ENCODE results near the gene SARDH. TPM values are rescaled to one million over a fixed set of nuclear protein-coding genes. Genes with fewer than 3 reads are reported as not detected.

The SARDH gene
- total RNA-seq, 2 experiments from 2014 or later = 5.5 to 5.6 TPM

GRCh38 chr9:133669182-133669801 lies 68.9 kb downstream of the SARDH start:
- no peaks in the 10 kb centered on the region for H3K4me1 Mint-ChIP-seq (ENCODE audit: low read depth)
- no peak for DNase-seq
- no peak overlapping the region for H3K4me3 Mint-ChIP-seq
- intact Hi-C loops (cut with micrococcal nuclease) = no loop called here
- no peak overlapping the region for H3K27ac Mint-ChIP-seq
- H3K27me3 Mint-ChIP-seq = no peaks in the 10 kb centered on the region
- no peak for ATAC-seq
- no peak for TF ChIP-seq CTCF (IDR thresholded peaks at IDR 0.05)
- ChIA-PET CTCF (no interaction called here), POLR2A (no interaction called here)
- peaks cover 3% of the 10 kb centered on the region for H3K36me3 Mint-ChIP-seq (ENCODE audit: low read depth)
- H3K9me3 Mint-ChIP-seq = no peaks in the 10 kb centered on the region

GRCh38 chr9:133667759-133668450 lies 70.2 kb downstream of the SARDH start:
- no peak for TF ChIP-seq CTCF (IDR thresholded peaks at IDR 0.05)
- Mint-ChIP-seq H3K27ac (no peak overlapping the region), H3K4me3 (no peak overlapping the region), H3K27me3 (no peaks in the 10 kb centered on the region), H3K36me3 (ENCODE audit: low read depth) (peaks cover 3% of the 10 kb centered on the region), H3K9me3 (no peaks in the 10 kb centered on the region), H3K4me1 (ENCODE audit: low read depth) (no peaks in the 10 kb centered on the region)
- ATAC-seq = no peak
- ChIA-PET POLR2A (no interaction called here), CTCF (no interaction called here)
- intact Hi-C loops (cut with micrococcal nuclease) = no loop called here
- DNase-seq = no peak

GRCh38 chr9:133666845-133667244 lies 71.3 kb downstream of the SARDH start:
- Mint-ChIP-seq H3K4me1 (ENCODE audit: low read depth) (no peaks in the 10 kb centered on the region), H3K36me3 (ENCODE audit: low read depth) (peaks cover under 1% of the 10 kb centered on the region), H3K27ac (no peak overlapping the region), H3K9me3 (no peaks in the 10 kb centered on the region), H3K27me3 (no peaks in the 10 kb centered on the region), H3K4me3 (no peak overlapping the region)
- DNase-seq (no peak), ATAC-seq (no peak)
- no peak for TF ChIP-seq CTCF (IDR thresholded peaks at IDR 0.05)
- ChIA-PET POLR2A (interaction anchor here (1.2 kb wide), 1 partner anchor 26 kb away, joined by 3 read pairs; no protein-coding TSS in a partner anchor), CTCF (no interaction called here)
- intact Hi-C loops (cut with micrococcal nuclease) = no loop called here

GRCh38 chr9:133666387-133666786 lies 71.8 kb downstream of the SARDH start:
- DNase-seq (no peak), ATAC-seq (no peak)
- ChIA-PET CTCF (no interaction called here), POLR2A (interaction anchor here (1.2 kb wide), 1 partner anchor 27 kb away, joined by 3 read pairs; no protein-coding TSS in a partner anchor)
- Mint-ChIP-seq H3K27ac (no peak overlapping the region), H3K4me1 (ENCODE audit: low read depth) (no peaks in the 10 kb centered on the region), H3K27me3 (no peaks in the 10 kb centered on the region), H3K9me3 (no peaks in the 10 kb centered on the region), H3K4me3 (no peak overlapping the region), H3K36me3 (ENCODE audit: low read depth) (no peaks in the 10 kb centered on the region)
- intact Hi-C loops (cut with micrococcal nuclease) = no loop called here
- TF ChIP-seq CTCF (IDR thresholded peaks at IDR 0.05) = no peak

- intact Hi-C loops (cut with micrococcal nuclease) = no loop called here
- H3K27ac Mint-ChIP-seq = no peak overlapping the region
- H3K27me3 Mint-ChIP-seq = no peaks in the 10 kb centered on the region
- DNase-seq (no peak), ATAC-seq (no peak)
- no peaks in the 10 kb centered on the region for H3K9me3 Mint-ChIP-seq
- TF ChIP-seq CTCF (IDR thresholded peaks at IDR 0.05) = no peak
- no peaks in the 10 kb centered on the region for H3K36me3 Mint-ChIP-seq (ENCODE audit: low read depth)
- ChIA-PET CTCF (interaction anchor here (1.5 to 1.6 kb wide), 2 partner anchors 61 to 76 kb away, joined by 3 to 5 read pairs; no protein-coding TSS in a partner anchor), POLR2A (no interaction called here)
- no peak overlapping the region for H3K4me3 Mint-ChIP-seq
- no peaks in the 10 kb centered on the region for H3K4me1 Mint-ChIP-seq (ENCODE audit: low read depth)
Observed at GRCh38 chr9:133665535-133665934, 72.6 kb downstream of the SARDH start.

Measured in activated CD8-positive, alpha-beta T cell treated with anti-CD3 and anti-CD28 coated beads for 36 hours (primary cell).